Activated CD8-positive, alpha-beta memory T cell treated with anti-CD3 and anti-CD28 coated beads for 36 hours (primary cell): ENCODE results near the gene POLA1. TPM values are rescaled to one million over a fixed set of nuclear protein-coding genes. Genes with fewer than 3 reads are reported as not detected.
"Not testable (repeated sequence)": the region's sequence is repeated elsewhere in the genome, so short reads cannot be mapped to it uniquely, and the experiment has no call there.

Source experiments
- CTCF ChIA-PET: fragments of 350-600 bp; sonication (Branson Sonifier 250); formaldehyde crosslinking; loops from one replicate; lab custom pipeline; 2021; ENCODE audit warnings: antibody characterized with exemption; lab: Charles Lee
- POLR2A ChIA-PET: fragments of 350-600 bp; sonication (Branson Sonifier 250); formaldehyde crosslinking; loops from one replicate; lab custom pipeline; 2021; ENCODE audit warnings: antibody characterized with exemption; lab: Charles Lee
- total RNA-seq, 2 experiments: library from RNA; stranded (reverse); gene quantifications; one replicate each; pipeline ENCODE4 v1.2.3, GENCODE V29; 2021

Gene POLA1
- 10 to 100 TPM; 46.7 to 49.1 TPM for total RNA-seq

- POLR2A ChIA-PET = interaction anchor here (0.6 to 0.8 kb wide), 2 partner anchors 9 kb away, joined by 3 read pairs; no protein-coding TSS in a partner anchor
- CTCF ChIA-PET = no interaction called here
These were observed at the start of gene POLA1 for GRCh38 chrX:24693453-24694202. POLA1 (plus strand) TSS chrX:24693918; CDS start chrX:24693962, 44 bp downstream.

GRCh38 chrX:24646006-24646405 lies 47.7 kb upstream of the POLA1 start:
- CTCF ChIA-PET = no interaction called here
- POLR2A ChIA-PET = no interaction called here

DNA sequence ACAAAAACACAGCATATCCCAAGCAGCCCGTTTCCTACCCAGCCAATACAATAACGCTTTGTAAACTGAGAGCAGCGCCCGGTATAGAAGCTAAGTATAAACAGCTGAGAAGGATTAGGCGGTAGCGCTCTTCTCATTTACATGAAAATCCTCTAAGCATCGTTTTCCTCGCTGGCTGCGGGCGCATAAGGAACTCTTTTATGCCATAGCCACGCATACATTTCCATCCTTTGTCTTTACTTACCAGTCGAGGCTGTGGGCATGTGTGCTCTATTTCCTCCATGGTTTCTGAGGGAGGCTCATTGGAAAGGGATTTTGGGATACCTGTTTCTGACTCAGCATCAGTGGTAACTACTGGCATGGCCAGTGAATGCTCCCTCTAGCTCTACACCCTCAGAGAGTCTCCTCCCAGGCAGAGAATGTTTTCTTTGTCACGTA lies 47.0 kb upstream of the POLA1 start:
- POLR2A ChIA-PET = no interaction called here
- CTCF ChIA-PET = no interaction called here

DNA sequence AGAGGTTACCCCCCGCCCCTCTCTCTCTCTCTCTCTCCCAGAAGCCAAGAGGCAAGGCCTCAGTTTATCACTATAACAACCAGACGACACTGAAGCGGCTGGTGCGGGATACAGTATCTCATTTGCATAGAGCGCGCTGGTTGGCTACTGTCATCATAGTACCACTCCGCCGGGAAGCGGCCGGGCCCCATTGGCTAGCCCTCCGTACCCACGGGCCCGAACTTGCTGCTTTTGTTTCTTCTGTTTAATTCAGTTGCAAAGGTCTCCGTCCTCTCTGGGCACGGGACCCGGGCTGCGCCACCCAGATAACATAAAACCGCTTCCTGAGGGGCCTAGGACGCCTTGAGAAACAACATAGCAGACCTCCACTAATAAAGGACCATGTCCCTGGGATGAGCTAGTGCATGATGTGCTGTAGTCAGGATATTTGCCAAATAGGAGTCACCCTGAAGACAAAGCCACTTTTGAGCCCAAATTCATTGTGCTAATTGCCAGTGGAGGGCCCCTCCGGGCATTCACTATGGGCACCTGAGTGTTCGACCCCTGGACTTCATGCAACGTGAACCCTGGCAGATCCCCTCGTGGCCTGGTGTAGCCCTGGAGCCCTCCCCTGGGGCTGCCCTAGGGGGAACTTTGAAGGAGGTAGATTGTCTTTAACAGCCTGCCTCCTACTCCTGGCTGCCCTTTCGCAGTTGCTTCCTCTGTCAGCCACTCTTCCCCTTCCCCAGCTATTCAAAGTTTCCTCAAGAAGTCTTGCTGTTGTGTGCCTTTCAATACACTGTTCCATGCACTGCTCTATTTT lies 46.3 kb upstream of the POLA1 start, which contains the start of gene PCYT1B:
PCYT1B (minus strand) TSS at position 91 of the 802 bp plus-strand sequence. CDS start 242 bp downstream, outside the sequence.
- ChIA-PET POLR2A (no interaction called here), CTCF (no interaction called here)

GRCh38 chrX:24648495-24648894 lies 45.2 kb upstream of the POLA1 start:
- POLR2A ChIA-PET = no interaction called here

DNA sequence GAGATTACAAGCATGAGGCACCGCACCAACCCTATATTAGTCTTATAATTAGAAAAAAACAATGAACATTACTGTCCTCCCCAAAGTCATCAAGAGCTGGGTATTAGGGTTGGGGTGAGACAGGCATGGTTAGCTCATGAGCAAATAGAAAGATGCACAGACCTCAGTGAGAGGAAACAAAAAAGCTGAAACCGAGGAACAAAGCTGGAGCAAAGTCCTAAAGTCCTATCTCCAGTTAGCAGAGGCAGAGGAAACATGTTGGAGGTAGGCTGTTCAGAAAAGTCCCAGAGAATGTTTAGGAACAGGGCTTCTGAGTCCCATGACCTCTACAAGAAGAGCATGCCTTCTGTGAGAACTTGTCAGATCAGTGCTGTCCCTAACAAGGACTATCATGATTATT lies 41.9 kb upstream of the POLA1 start:
- CTCF ChIA-PET = no interaction called here
- POLR2A ChIA-PET = no interaction called here

More at GRCh38 chrX:24648495-24648894, 45.2 kb upstream of the POLA1 start:
- CTCF ChIA-PET = no interaction called here

DNA sequence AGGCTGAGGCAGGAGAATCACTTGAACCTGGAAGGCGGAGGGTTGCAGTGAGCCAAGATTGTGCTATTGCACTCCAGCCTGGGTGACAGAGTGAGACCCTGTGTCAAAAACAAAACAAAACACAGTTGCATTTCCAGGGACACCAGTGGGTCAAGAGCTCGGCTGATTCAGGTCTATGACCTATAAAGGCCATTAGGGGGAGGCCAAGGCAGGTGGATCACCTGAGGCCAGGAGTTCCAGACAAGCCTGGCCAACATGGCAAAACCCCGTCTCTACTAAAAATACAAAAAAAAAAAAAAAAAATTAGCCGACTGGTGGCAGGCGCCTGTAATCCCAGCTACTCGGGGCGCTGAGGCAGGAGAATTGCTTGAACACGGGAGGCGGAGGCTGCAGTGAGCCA lies 38.0 kb upstream of the POLA1 start:
- POLR2A ChIA-PET = not testable (repeated sequence)
- CTCF ChIA-PET = interaction anchor here (0.9 kb wide), 1 partner anchor 259 kb away, joined by 6 read pairs; no protein-coding TSS in a partner anchor

- ChIA-PET POLR2A (no interaction called here), CTCF (no interaction called here)
These were observed 35.9 kb upstream of the POLA1 start for GRCh38 chrX:24657671-24658386.

- POLR2A ChIA-PET = no interaction called here
- CTCF ChIA-PET = no interaction called here
These were observed 35.3 kb upstream of the POLA1 start for GRCh38 chrX:24658421-24658820.

DNA sequence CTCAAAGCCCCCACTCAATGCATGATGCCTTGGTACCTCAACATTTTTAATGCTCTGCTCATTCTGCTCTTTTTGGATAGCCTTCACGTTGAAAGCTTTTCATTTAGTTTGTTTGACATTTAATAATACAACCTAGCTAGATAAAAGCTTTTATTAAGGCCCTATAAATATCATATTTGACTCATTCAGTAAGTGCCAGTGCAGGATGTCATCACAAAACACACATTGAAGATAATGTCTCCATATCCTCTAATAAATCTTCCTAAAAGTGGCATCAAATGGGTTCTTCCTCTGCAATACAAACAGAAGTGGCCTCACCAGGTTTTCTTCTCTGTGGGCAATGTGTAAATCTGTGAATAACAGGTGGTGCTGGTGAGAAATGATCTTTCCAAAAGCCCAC lies 34.6 kb upstream of the POLA1 start:
- CTCF ChIA-PET = no interaction called here
- POLR2A ChIA-PET = no interaction called here

GRCh38 chrX:24659646-24660045 lies 34.1 kb upstream of the POLA1 start:
- POLR2A ChIA-PET = no interaction called here
- CTCF ChIA-PET = no interaction called here

DNA sequence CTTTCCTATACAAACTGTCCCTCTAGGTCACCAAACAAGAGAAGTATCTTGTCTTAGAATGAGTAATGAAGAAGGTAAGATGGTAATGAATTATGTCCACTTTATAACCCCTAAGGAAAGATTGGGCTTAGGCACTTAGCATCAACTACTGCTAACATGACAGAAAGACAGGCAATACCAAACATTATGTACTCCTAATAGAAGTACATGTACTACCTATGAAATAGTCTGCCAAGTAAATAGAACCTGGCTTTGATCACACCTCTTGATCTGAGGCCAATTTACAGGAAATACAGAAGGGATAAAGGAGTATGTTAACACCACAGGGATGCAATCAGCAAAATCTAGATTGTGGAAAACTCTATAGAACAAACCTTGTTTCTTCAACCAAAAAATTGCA lies 32.4 kb upstream of the POLA1 start:
- ChIA-PET CTCF (no interaction called here), POLR2A (no interaction called here)

GRCh38 chrX:24662352-24662751 lies 31.4 kb upstream of the POLA1 start:
- CTCF ChIA-PET = no interaction called here
- POLR2A ChIA-PET = no interaction called here

DNA sequence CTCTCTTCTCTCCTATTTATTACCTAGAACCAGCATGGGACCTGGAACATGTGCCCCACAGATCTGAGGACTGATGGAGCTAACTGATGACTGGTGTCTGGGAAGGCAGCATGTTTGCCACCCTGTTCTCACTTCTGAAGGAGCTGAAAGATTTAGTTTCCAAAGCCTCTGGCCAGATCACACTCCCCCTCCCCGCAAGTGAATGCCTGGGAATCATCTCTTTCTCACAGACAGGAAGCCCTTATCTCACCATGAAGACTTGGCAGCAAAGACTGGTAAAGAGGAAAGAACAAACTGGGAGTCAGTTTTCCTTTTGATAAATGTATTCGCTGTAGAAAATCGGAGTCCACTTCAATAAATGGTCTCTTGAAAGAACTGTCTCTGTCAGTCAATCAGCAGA lies 25.6 kb upstream of the POLA1 start:
- ChIA-PET POLR2A (no interaction called here), CTCF (no interaction called here)

DNA sequence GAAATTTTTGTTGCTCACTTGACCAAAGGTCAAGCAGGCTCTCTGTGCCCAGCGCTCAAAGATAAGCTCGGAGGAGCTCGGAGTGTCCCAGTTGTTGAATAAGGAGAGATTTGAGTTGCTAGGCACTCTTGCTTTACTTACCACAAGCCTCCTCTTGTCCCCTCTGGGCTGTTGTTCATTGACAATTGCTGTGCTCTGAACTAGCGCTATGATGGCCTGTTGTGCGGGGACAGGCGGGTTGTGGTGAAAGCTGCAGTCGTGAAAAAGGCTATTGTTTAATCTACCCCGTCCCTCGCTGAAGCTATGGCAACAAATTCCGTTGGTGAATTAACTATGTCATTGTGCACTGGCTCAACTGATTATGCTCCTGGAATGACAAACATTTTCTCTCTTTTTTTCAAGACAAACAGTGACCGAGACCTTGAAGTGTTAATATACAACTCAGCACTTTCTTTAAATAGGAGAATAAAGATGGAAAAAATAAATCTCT lies 21.0 kb upstream of the POLA1 start:
- ChIA-PET CTCF (no interaction called here), POLR2A (no interaction called here)

- POLR2A ChIA-PET = no interaction called here
- CTCF ChIA-PET = no interaction called here
These were observed 20.3 kb upstream of the POLA1 start for GRCh38 chrX:24673424-24673823.

DNA sequence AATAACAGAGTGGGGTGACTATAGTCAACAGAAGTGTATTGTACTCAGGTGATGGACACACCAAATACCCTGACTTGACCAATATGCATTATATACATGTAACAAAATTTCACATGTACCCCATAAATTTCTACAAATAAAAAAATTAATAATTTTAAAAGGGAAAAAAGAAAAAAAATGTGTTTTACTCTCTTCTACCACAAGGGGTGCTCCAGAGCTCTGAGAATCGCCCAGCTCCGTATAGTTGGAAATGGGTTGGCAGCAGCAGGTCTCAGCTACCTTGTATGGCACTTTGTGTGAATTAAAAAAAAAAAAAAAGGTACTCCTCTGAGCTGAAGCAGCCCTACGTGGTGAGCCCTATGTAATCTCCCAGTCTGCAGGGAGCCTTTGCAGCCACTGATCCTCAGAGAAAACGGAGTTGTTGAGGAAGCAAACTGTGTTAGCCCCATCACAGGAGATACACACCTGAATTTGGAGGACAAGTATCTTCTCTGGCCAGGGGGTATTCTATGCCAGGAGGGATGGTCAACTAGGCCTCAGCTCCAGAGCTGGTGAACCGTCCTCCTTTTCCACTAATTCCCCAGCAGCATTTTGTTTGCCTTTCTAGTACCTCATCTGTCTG lies 17.2 kb upstream of the POLA1 start:
- CTCF ChIA-PET = interaction anchor here (0.6 to 0.7 kb wide), 2 partner anchors 67 to 802 kb away, joined by 3 read pairs; no protein-coding TSS in a partner anchor
- POLR2A ChIA-PET = no interaction called here

DNA sequence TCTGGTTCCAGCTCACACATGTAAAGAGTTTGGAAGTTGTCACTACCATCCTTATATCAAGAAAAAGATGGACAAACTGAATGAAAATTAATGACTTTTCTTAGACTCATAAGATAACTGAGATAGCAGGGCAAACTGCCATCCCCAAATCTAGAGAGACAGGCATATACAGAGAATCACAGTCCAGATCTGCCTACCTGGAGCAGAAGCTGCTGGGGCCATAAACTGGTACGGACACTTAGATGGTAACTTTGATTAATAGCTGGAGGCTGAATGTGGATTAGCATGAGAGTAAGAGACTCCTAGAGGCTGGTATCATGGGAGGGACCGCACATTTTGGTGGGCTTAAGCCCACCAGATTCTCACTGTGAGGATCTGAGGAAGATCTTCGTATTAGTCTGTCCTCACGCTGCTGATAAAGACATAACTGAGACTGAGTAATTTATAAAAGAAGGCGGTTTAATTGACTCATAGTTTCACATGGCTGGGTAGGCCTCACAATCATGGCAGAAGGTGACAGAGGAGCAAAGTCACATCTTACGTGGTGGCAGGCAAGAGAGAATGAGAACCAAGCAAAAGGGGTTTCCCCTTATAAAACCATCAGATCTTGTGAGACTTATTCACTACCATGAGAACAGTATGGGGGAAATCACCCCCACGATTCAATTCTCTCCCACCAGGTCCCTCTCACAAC lies 10.8 kb upstream of the POLA1 start:
- ChIA-PET POLR2A (no interaction called here), CTCF (interaction anchor here (0.5 to 0.7 kb wide), 2 partner anchors 193 to 219 kb away, joined by 3 read pairs; no protein-coding TSS in a partner anchor)

DNA sequence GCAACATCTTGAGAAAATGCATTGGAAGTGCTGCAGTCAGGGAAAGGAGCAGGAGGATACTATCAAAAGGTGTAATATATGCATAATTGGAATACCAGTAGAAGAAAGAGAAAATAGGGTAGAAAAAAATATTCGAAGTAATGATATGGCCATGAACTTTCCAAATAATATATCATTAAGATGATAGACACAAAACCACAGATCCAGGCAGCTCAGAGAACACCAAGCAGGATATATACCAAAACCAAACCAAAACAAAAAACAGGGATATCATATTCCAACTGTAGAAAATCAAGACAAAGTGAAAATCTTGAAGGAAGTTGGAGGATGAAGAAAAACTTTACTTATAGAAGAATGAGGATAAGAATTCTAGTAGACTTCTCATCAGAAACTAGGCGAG lies 9.7 kb upstream of the POLA1 start:
- ChIA-PET POLR2A (no interaction called here), CTCF (no interaction called here)
